ENCODE data around the gene SLC8A1. TPM values are rescaled to one million over a fixed set of nuclear protein-coding genes. Genes with fewer than 3 reads are reported as not detected.

Gene SLC8A1
- total and polyA plus RNA-seq, 2 of the 13 experiments (the other 11 are each of a cell fraction or from before 2014, with no cell fraction given), result not detected

- no peaks in the 10 kb centered on the region for H3K4me1 ChIP-seq (ENCODE audit: insufficient read depth, low read length)
- H3K27ac ChIP-seq (ENCODE audit: extremely low read length, insufficient read depth, low read length), result no peak overlapping the region
- no peak overlapping the region for H2AFZ ChIP-seq (ENCODE audit: low read length)
- no TSS peak for BruUV-seq (replicated peaks)
- WGBS (ENCODE audit: low lambda C conversion rate), result 3% methylated on average over 4 of the region's 4 CpGs
- H3K4me3 ChIP-seq (replicated peaks in 1 of 3; ENCODE audit: insufficient read depth in 1 of 3, low read depth in 2 of 3, low read length in 3 of 3), result no peak overlapping the region
- H4K20me1 ChIP-seq (ENCODE audit: insufficient read depth, low read length), result no peaks in the 10 kb centered on the region
- no peaks in the 10 kb centered on the region for H3K36me3 ChIP-seq (replicated peaks in 1 of 2; ENCODE audit: control insufficient read depth in 1 of 2, insufficient read depth in 2 of 2, low read length in 2 of 2)
- no peak overlapping the region for H3K4me2 ChIP-seq (ENCODE audit: low read depth, low read length)
- ATAC-seq (no peak), FAIRE-seq (no peak), DNase-seq (ENCODE audit: low spot score) (no peak)
- POLR2A ChIA-PET, result no interaction called here
- in situ Hi-C loops (cut with HindIII; ENCODE audit: extremely low pct_ligation_motif_present, low pct_unique_long_range_greater_than_20kb) (no loop called here), intact Hi-C loops (cut with micrococcal nuclease; ENCODE audit: unreplicated experiment) (no loop called here)
- H3K79me2 ChIP-seq (ENCODE audit: insufficient read depth, low read length), result no peaks in the 10 kb centered on the region
- H3K9me3 ChIP-seq (ENCODE audit: low read length), result no peaks in the 10 kb centered on the region
- H3K9ac ChIP-seq (ENCODE audit: insufficient read depth, low read depth, low read length), result no peak overlapping the region
- CTCF ChIA-PET (ENCODE audit: low intra/inter-chr PET ratio, low total read pairs), result no interaction called here
- TF ChIP-seq ZNF780A (CRISPR knock-in tag; IDR thresholded peaks at IDR 0.05) (no peak), ZNF460 (CRISPR knock-in tag; IDR thresholded peaks at IDR 0.05; ENCODE audit: borderline replicate concordance) (no peak), SP2 (CRISPR knock-in tag; IDR thresholded peaks at IDR 0.05) (no peak), GATA4 (IDR thresholded peaks at IDR 0.05; ENCODE audit: borderline replicate concordance, low read depth) (no peak), ZNF570 (CRISPR knock-in tag; IDR thresholded peaks at IDR 0.05; ENCODE audit: borderline replicate concordance) (no peak), FOXK2 (IDR thresholded peaks at IDR 0.05) (no peak), ZNF335 (CRISPR knock-in tag; IDR thresholded peaks at IDR 0.05) (no peak), YY1 (IDR thresholded peaks at IDR 0.05; ENCODE audit: insufficient read depth, insufficient replicate concordance, low read depth, low read length) (no peak), STAT6 (CRISPR knock-in tag; IDR thresholded peaks at IDR 0.05; ENCODE audit: borderline replicate concordance) (no peak), HNRNPK (IDR thresholded peaks at IDR 0.05; ENCODE audit: low read depth, low read length, poor library complexity, severe bottlenecking) (no peak), ZNF589 (CRISPR knock-in tag; conservative IDR thresholded peaks at IDR 0.05) (no peak), TCF7L2 (IDR thresholded peaks at IDR 0.05; ENCODE audit: low read depth, low read length) (no peak), BRCA1 (CRISPR knock-in tag; IDR thresholded peaks at IDR 0.05) (no peak)
- TF ChIP-seq, protein P1, sequence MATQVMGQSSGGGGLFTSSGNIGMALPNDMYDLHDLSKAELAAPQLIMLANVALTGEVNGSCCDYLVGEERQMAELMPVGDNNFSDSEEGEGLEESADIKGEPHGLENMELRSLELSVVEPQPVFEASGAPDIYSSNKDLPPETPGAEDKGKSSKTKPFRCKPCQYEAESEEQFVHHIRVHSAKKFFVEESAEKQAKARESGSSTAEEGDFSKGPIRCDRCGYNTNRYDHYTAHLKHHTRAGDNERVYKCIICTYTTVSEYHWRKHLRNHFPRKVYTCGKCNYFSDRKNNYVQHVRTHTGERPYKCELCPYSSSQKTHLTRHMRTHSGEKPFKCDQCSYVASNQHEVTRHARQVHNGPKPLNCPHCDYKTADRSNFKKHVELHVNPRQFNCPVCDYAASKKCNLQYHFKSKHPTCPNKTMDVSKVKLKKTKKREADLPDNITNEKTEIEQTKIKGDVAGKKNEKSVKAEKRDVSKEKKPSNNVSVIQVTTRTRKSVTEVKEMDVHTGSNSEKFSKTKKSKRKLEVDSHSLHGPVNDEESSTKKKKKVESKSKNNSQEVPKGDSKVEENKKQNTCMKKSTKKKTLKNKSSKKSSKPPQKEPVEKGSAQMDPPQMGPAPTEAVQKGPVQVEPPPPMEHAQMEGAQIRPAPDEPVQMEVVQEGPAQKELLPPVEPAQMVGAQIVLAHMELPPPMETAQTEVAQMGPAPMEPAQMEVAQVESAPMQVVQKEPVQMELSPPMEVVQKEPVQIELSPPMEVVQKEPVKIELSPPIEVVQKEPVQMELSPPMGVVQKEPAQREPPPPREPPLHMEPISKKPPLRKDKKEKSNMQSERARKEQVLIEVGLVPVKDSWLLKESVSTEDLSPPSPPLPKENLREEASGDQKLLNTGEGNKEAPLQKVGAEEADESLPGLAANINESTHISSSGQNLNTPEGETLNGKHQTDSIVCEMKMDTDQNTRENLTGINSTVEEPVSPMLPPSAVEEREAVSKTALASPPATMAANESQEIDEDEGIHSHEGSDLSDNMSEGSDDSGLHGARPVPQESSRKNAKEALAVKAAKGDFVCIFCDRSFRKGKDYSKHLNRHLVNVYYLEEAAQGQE (IDR thresholded peaks at IDR 0.05; ENCODE audit: borderline replicate concordance in 1 of 2, low read depth in 1 of 2, low read length in 2 of 2), result no peak
- H3K27me3 ChIP-seq (ENCODE audit: control insufficient read depth in 1 of 2, insufficient read depth in 2 of 2, low read length in 2 of 2), result no peaks in the 10 kb centered on the region
Measured at GRCh38 chr2:40109381-40109780, 342.5 kb downstream of the SLC8A1 start.
